Measurements from ENCODE around the gene DRGX. TPM values are rescaled to one million over a fixed set of nuclear protein-coding genes. Genes with fewer than 3 reads are reported as not detected.

Gene DRGX
- polyA plus RNA-seq, 1 donor from 2014 or later, result not detected

DNA sequence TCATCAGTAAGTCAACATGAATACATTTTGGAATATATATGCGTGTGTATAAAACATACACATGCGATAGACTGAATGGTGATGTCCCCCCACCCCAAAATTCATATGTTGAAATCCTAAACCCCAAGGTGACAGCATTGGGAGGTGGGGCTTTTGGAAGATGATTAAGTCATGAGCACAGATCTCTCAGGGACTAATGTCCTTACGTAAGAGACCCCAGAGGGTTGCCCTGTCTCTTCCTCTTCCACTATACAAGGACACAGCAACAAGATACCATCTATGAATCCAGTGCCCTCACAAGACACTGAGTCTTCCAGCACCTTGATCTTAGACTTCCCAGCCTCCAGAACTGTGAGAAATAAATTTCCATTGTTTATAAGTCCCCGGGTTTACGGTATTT, 22.5 kb downstream of the DRGX start:
- H3F3A ChIP-seq (ENCODE audit: insufficient read depth, low read length, poor library complexity, severe bottlenecking), result no peaks in the 10 kb centered on the region
- H3K9me3 ChIP-seq (ENCODE audit: low read length), result no peaks in the 10 kb centered on the region
- no peaks in the 10 kb centered on the region for H3K27me3 ChIP-seq (ENCODE audit: insufficient read depth, low read depth, low read length)
- H3K36me3 ChIP-seq (ENCODE audit: insufficient read depth, low read length), result no peaks in the 10 kb centered on the region
- H3K4me3 ChIP-seq (ENCODE audit: low read length), result no peak overlapping the region
- H3K9ac ChIP-seq (ENCODE audit: low read length), result no peak overlapping the region
- no peak overlapping the region for H3K4me2 ChIP-seq (ENCODE audit: low read length)
- no peak overlapping the region for H3K27ac ChIP-seq (ENCODE audit: low read length)
- H4K20me1 ChIP-seq (ENCODE audit: insufficient read depth), result no peaks in the 10 kb centered on the region
- no peaks in the 10 kb centered on the region for H3K79me2 ChIP-seq (replicated peaks; ENCODE audit: insufficient read depth, low read length)
- H2AFZ ChIP-seq (ENCODE audit: low read depth, low read length), result no peak overlapping the region
- no peak for TF ChIP-seq REST (IDR thresholded peaks at IDR 0.05; ENCODE audit: borderline replicate concordance)
- no peak for TF ChIP-seq EP300 (conservative IDR thresholded peaks at IDR 0.05; ENCODE audit: poor library complexity, severe bottlenecking)
- no peak for TF ChIP-seq POLR2AphosphoS5 (IDR thresholded peaks at IDR 0.05)
- TF ChIP-seq SMC3 (conservative IDR thresholded peaks at IDR 0.05; ENCODE audit: poor library complexity), result no peak
- no peak for TF ChIP-seq TAF1 (IDR thresholded peaks at IDR 0.05; ENCODE audit: low read depth)
- no peak for TF ChIP-seq EZH2 (IDR thresholded peaks at IDR 0.05; ENCODE audit: borderline replicate concordance, insufficient read depth, low read length, poor library complexity, severe bottlenecking)
- H3K9me2 ChIP-seq (ENCODE audit: insufficient read depth, low read length), result no peaks in the 10 kb centered on the region

DNA sequence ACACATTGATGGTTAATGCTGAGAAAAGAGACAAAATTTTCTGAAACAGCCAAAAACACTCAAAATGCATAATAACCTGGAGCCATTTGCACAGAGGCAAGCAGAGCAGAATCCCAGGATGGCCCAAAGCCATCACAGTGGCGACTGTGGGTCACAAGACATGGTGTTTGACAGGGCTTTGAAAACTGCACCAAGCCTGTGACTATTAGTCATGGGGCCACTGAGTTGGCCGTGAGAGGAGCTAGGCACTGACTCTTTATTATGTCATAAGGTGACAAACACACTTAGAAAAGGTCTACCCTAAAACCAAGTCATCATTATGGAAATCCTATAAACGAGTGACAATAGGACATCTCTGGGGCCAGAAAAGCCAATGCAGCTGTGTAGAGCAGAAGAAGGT, 23.9 kb downstream of the DRGX start:
- TF ChIP-seq POLR2AphosphoS5 (IDR thresholded peaks at IDR 0.05) (no peak), CTCF (IDR thresholded peaks at IDR 0.05; ENCODE audit: poor library complexity, severe bottlenecking) (no peak), REST (IDR thresholded peaks at IDR 0.05; ENCODE audit: borderline replicate concordance) (no peak), EZH2 (IDR thresholded peaks at IDR 0.05; ENCODE audit: borderline replicate concordance, insufficient read depth, low read length, poor library complexity, severe bottlenecking) (no peak), EP300 (conservative IDR thresholded peaks at IDR 0.05; ENCODE audit: poor library complexity, severe bottlenecking) (no peak), TAF1 (IDR thresholded peaks at IDR 0.05; ENCODE audit: low read depth) (no peak), MXI1 (conservative IDR thresholded peaks at IDR 0.05; ENCODE audit: poor library complexity, severe bottlenecking) (no peak), RAD21 (conservative IDR thresholded peaks at IDR 0.05) (no peak), SMC3 (conservative IDR thresholded peaks at IDR 0.05; ENCODE audit: poor library complexity) (no peak)
- H3K36me3 ChIP-seq (ENCODE audit: insufficient read depth, low read length), result no peaks in the 10 kb centered on the region
- H3K9me2 ChIP-seq (ENCODE audit: insufficient read depth, low read length), result no peaks in the 10 kb centered on the region
- no peak overlapping the region for H2AFZ ChIP-seq (ENCODE audit: low read depth, low read length)
- no peak overlapping the region for H3K27ac ChIP-seq (ENCODE audit: low read length)
- no peak overlapping the region for H3K4me2 ChIP-seq (ENCODE audit: low read length)
- no peaks in the 10 kb centered on the region for H3K79me2 ChIP-seq (replicated peaks; ENCODE audit: insufficient read depth, low read length)
- no peaks in the 10 kb centered on the region for H3K9me3 ChIP-seq (ENCODE audit: low read length)
- H3K9ac ChIP-seq (ENCODE audit: low read length), result no peak overlapping the region
- no peaks in the 10 kb centered on the region for H3F3A ChIP-seq (ENCODE audit: insufficient read depth, low read length, poor library complexity, severe bottlenecking)
- no peaks in the 10 kb centered on the region for H3K27me3 ChIP-seq (ENCODE audit: insufficient read depth, low read depth, low read length)
- H4K20me1 ChIP-seq (ENCODE audit: insufficient read depth), result no peaks in the 10 kb centered on the region
- no peak overlapping the region for H3K4me3 ChIP-seq (ENCODE audit: low read length)
